ENCODE results near the gene GNPTG.

DNA sequence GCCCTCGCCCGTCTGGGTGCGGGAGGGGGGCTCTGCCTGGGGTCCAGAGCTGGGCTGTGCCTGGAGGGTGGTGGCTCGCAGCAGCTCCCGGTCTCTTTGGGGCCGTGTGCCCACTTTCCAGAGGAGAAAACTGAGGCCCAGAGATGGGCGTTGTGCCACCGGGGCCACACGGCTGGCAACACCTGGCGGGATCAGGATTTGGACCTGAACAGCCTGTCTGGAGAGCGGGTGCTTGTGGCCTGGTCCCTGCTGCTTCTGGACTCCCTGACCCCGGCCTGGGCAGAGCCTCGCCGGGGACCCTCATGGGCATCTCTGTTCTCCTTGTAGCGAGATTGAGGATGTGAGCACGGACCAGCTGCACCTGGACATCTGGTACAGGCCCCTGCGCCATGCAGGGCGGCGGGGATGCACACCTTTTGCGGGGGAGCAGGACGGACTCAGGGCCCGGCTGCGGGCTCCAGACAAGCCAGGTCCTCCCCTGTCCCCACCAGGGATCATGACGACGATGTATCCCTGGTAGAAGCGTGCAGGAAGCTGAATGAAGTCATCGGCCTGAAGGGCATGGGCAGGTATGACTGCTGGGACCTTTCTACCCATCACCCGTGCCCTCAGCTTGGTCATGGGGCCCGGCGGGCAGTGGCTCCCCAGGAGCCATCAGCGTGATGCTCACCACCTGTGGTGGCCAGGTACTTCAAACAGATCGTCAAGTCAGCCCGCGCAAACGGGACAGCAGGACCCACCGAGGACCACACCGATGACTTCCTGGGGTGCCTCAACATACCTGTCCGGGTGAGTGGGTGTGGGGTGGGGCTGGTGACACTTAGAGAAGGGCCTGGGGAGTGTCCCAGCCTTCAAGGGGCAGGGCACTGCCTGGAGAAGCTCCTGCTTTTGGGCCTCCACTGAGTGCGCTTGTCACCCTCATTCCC is 10.0 kb upstream of the GNPTG start:
- no peak for TF ChIP-seq POLR2A (IDR thresholded peaks at IDR 0.05)
- TF ChIP-seq, protein P1, sequence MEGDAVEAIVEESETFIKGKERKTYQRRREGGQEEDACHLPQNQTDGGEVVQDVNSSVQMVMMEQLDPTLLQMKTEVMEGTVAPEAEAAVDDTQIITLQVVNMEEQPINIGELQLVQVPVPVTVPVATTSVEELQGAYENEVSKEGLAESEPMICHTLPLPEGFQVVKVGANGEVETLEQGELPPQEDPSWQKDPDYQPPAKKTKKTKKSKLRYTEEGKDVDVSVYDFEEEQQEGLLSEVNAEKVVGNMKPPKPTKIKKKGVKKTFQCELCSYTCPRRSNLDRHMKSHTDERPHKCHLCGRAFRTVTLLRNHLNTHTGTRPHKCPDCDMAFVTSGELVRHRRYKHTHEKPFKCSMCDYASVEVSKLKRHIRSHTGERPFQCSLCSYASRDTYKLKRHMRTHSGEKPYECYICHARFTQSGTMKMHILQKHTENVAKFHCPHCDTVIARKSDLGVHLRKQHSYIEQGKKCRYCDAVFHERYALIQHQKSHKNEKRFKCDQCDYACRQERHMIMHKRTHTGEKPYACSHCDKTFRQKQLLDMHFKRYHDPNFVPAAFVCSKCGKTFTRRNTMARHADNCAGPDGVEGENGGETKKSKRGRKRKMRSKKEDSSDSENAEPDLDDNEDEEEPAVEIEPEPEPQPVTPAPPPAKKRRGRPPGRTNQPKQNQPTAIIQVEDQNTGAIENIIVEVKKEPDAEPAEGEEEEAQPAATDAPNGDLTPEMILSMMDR (IDR thresholded peaks at IDR 0.05): no peak
